ENCODE measurements around the gene LAMC3.

Gene LAMC3

GRCh38 chr9:131129183-131129582, 120.2 kb downstream of the LAMC3 start:
- no peak overlapping the region for H3K4me3 ChIP-seq (ENCODE audit: low read depth, low read length)
- DNase-seq (ENCODE audit: low read depth): no peak
- no peak for TF ChIP-seq CTCF (IDR thresholded peaks at IDR 0.05; ENCODE audit: control insufficient read depth, extremely low read depth, insufficient read depth)

GRCh38 chr9:131138676-131139075, 129.7 kb downstream of the LAMC3 start:
- DNase-seq (ENCODE audit: low read depth): no peak
- no peak for TF ChIP-seq CTCF (IDR thresholded peaks at IDR 0.05; ENCODE audit: control insufficient read depth, extremely low read depth, insufficient read depth)
- no peak overlapping the region for H3K4me3 ChIP-seq (ENCODE audit: low read depth, low read length)

- no peak for TF ChIP-seq CTCF (IDR thresholded peaks at IDR 0.05; ENCODE audit: control insufficient read depth, extremely low read depth, insufficient read depth)
- H3K4me3 ChIP-seq (ENCODE audit: low read depth, low read length): no peak overlapping the region
- no peak for DNase-seq (ENCODE audit: low read depth)
Observed at GRCh38 chr9:131140112-131140511, 131.1 kb downstream of the LAMC3 start.

- no peak overlapping the region for H3K4me3 ChIP-seq (ENCODE audit: low read depth, low read length)
- TF ChIP-seq CTCF (IDR thresholded peaks at IDR 0.05; ENCODE audit: control insufficient read depth, extremely low read depth, insufficient read depth): no peak
- no peak for DNase-seq (ENCODE audit: low read depth)
Observed at GRCh38 chr9:131140550-131140949, 131.6 kb downstream of the LAMC3 start.

- no peak overlapping the region for H3K4me3 ChIP-seq (ENCODE audit: low read depth, low read length)
- no peak for TF ChIP-seq CTCF (IDR thresholded peaks at IDR 0.05; ENCODE audit: control insufficient read depth, extremely low read depth, insufficient read depth)
- no peak for DNase-seq (ENCODE audit: low read depth)
Observed at GRCh38 chr9:131142160-131142559, 133.2 kb downstream of the LAMC3 start.
